ENCODE results near the gene RABEP1. TPM values are rescaled to one million over a fixed set of nuclear protein-coding genes. Genes with fewer than 3 reads are reported as not detected.

RABEP1 gene
- total and polyA plus RNA-seq, 9 of the 15 experiments (the other 6 are each of a cell fraction or from before 2014, with no cell fraction given): 8.2 to 38.9 (median 30.3) TPM

DNA sequence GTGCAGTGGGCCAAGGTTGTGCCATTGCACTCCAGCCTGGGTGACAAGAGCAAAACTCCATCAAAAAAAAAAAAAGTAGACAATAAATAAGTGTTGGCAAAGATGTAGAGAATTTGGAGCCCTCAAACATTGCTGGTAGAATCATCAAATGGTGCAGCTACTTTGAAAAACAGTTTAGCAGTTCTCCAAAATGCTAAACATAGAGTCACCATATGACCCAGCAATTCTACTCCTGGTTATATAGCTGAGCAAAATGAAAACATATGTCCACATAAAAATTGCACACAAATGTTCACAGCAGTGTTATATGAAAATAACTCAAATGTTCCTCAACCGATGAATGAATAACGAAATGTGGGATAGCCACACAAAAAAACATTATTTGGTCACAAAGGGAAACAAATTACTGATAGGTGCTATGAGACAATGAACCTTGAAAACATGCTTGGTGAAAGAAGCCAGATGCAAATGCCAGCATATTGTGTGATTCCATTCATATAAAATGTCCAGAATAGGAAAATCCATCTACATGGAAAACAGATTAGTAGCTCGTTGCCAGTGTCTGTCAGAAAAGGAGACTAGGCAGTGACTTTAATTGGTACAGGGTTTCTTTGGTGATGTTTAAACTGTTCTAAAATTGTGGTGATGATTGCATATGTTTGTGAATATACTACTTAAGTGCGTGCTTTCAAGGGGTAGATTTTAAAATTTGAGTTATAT is 12.7 kb upstream of the RABEP1 start (continued):
- TF ChIP-seq, protein P1, sequence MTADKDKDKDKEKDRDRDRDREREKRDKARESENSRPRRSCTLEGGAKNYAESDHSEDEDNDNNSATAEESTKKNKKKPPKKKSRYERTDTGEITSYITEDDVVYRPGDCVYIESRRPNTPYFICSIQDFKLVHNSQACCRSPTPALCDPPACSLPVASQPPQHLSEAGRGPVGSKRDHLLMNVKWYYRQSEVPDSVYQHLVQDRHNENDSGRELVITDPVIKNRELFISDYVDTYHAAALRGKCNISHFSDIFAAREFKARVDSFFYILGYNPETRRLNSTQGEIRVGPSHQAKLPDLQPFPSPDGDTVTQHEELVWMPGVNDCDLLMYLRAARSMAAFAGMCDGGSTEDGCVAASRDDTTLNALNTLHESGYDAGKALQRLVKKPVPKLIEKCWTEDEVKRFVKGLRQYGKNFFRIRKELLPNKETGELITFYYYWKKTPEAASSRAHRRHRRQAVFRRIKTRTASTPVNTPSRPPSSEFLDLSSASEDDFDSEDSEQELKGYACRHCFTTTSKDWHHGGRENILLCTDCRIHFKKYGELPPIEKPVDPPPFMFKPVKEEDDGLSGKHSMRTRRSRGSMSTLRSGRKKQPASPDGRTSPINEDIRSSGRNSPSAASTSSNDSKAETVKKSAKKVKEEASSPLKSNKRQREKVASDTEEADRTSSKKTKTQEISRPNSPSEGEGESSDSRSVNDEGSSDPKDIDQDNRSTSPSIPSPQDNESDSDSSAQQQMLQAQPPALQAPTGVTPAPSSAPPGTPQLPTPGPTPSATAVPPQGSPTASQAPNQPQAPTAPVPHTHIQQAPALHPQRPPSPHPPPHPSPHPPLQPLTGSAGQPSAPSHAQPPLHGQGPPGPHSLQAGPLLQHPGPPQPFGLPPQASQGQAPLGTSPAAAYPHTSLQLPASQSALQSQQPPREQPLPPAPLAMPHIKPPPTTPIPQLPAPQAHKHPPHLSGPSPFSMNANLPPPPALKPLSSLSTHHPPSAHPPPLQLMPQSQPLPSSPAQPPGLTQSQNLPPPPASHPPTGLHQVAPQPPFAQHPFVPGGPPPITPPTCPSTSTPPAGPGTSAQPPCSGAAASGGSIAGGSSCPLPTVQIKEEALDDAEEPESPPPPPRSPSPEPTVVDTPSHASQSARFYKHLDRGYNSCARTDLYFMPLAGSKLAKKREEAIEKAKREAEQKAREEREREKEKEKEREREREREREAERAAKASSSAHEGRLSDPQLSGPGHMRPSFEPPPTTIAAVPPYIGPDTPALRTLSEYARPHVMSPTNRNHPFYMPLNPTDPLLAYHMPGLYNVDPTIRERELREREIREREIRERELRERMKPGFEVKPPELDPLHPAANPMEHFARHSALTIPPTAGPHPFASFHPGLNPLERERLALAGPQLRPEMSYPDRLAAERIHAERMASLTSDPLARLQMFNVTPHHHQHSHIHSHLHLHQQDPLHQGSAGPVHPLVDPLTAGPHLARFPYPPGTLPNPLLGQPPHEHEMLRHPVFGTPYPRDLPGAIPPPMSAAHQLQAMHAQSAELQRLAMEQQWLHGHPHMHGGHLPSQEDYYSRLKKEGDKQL (CRISPR knock-in tag; IDR thresholded peaks at IDR 0.05; ENCODE audit: borderline replicate concordance): no peak
- no peak for TF ChIP-seq ZBTB17 (CRISPR knock-in tag; IDR thresholded peaks at IDR 0.05)
- no peak for TF ChIP-seq HNRNPLL (IDR thresholded peaks at IDR 0.05; ENCODE audit: low read depth, low read length, poor library complexity, severe bottlenecking)
- TF ChIP-seq CCNT2 (IDR thresholded peaks at IDR 0.05; ENCODE audit: borderline replicate concordance, extremely low read depth, insufficient read length, low read depth, low read length): no peak
- TF ChIP-seq SPI1 (IDR thresholded peaks at IDR 0.05; ENCODE audit: borderline replicate concordance, low read depth, low read length): no peak
- TF ChIP-seq ZNF316 (IDR thresholded peaks at IDR 0.05): no peak
- TF ChIP-seq, protein P2, sequence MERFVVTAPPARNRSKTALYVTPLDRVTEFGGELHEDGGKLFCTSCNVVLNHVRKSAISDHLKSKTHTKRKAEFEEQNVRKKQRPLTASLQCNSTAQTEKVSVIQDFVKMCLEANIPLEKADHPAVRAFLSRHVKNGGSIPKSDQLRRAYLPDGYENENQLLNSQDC (CRISPR knock-in tag; IDR thresholded peaks at IDR 0.05): no peak

Measured in K562 (cell line).